Liver (tissue), 9 donors: ENCODE measurements around the gene DDN. TPM values are rescaled to one million over a fixed set of nuclear protein-coding genes. Genes with fewer than 3 reads are reported as not detected.

ENCODE experiments used
- DNase-seq: peaks from one replicate; pipeline ENCODE4 v3.0.0-alpha.2; 2017; ENCODE audit warnings: low spot score
- H3K27ac ChIP-seq, 2 donors: one replicate each; pipeline ENCODE4 v1.7.0; 2013; ENCODE audit warnings: inconsistent platforms in 2 of 2, low read length in 2 of 2, control low read depth in 1 of 2, low read depth in 1 of 2, mild to moderate bottlenecking in 1 of 2
- H3K27me3 ChIP-seq, 4 donors: one replicate each; pipeline versions ENCODE4 v1.6.1 to v1.7.0; 2013; ENCODE audit warnings: low read length in 3 of 4, inconsistent platforms in 1 of 4, mild to moderate bottlenecking in 1 of 4, moderate library complexity in 1 of 4; ENCODE audit not compliant: control insufficient read depth in 4 of 4, insufficient read depth in 4 of 4
- H3K36me3 ChIP-seq, 4 donors: one replicate each; pipeline versions ENCODE4 v1.6.1 to v1.7.0; 2013; ENCODE audit warnings: low read length in 3 of 4, mild to moderate bottlenecking in 3 of 4, low read depth in 1 of 4, moderate library complexity in 1 of 4; ENCODE audit not compliant: control insufficient read depth in 4 of 4, insufficient read depth in 3 of 4
- H3K4me1 ChIP-seq, 4 donors: one replicate each; pipeline versions ENCODE4 v1.6.1 to v1.7.0; 2013; ENCODE audit warnings: low read length in 3 of 4, mild to moderate bottlenecking in 3 of 4, moderate library complexity in 1 of 4; ENCODE audit not compliant: control insufficient read depth in 4 of 4, insufficient read depth in 4 of 4
- H3K4me3 ChIP-seq, 3 donors: one replicate each; pipeline versions ENCODE4 v1.6.1 to v1.7.0; 2013; ENCODE audit warnings: low read length in 3 of 3, control low read depth in 1 of 3, low read depth in 1 of 3, mild to moderate bottlenecking in 1 of 3
- H3K9ac ChIP-seq, 2 donors: one replicate each; pipeline ENCODE4 v1.7.0; 2013; ENCODE audit warnings: low read length in 2 of 2, mild to moderate bottlenecking in 2 of 2, moderate library complexity in 2 of 2, control low read depth in 1 of 2, low read depth in 1 of 2
- H3K9me3 ChIP-seq, 4 donors: one replicate each; pipeline versions ENCODE4 v1.6.1 to v1.7.0; 2013; ENCODE audit warnings: low read length in 3 of 4; ENCODE audit not compliant: control insufficient read depth in 4 of 4
- CTCF ChIP-seq: fragments of 150-350 bp; IDR thresholded peaks from 2 replicates; pipeline ENCODE4 v1.5.1; 2017; ENCODE audit warnings: improper control_type of control experiment, low read depth, low read length; ENCODE audit not compliant: missing input control
- EGR1 ChIP-seq, 2 donors: IDR thresholded peaks; 2 replicates each; pipeline ENCODE4 v1.6.1; 2016 to 2018; ENCODE audit warnings: antibody characterized with exemption in 2 of 2, low read depth in 2 of 2
- FOXA1 ChIP-seq: IDR thresholded peaks from 2 replicates; pipeline ENCODE4 v1.6.1; 2016; ENCODE audit warnings: antibody characterized with exemption
- FOXA2 ChIP-seq: IDR thresholded peaks from 2 replicates; pipeline ENCODE4 v1.6.1; 2016; ENCODE audit warnings: antibody characterized with exemption
- HNF4A ChIP-seq, 2 donors: conservative IDR thresholded peaks; 2 replicates each; pipeline ENCODE4 v1.6.1; 2016; ENCODE audit warnings: antibody characterized with exemption in 2 of 2, mild to moderate bottlenecking in 2 of 2
- HNF4G ChIP-seq: IDR thresholded peaks from 2 replicates; pipeline ENCODE4 v1.6.1; 2016; ENCODE audit warnings: antibody characterized with exemption
- JUND ChIP-seq, 2 donors: IDR thresholded peaks; 2 replicates each; pipeline ENCODE4 v1.6.1; 2016; ENCODE audit warnings: antibody characterized with exemption in 2 of 2
- NR2F2 ChIP-seq: IDR thresholded peaks from 2 replicates; pipeline ENCODE4 v1.6.1; 2016; ENCODE audit warnings: antibody characterized with exemption
- RXRA ChIP-seq, 2 donors: IDR thresholded peaks; 2 replicates each; pipeline ENCODE4 v1.6.1; 2017 to 2018; ENCODE audit warnings: antibody characterized with exemption in 2 of 2, mild to moderate bottlenecking in 1 of 2
- SP1 ChIP-seq: IDR thresholded peaks from 2 replicates; pipeline ENCODE4 v1.6.1; 2018; ENCODE audit warnings: antibody characterized with exemption, mild to moderate bottlenecking
- YY1 ChIP-seq: IDR thresholded peaks from 2 replicates; pipeline ENCODE4 v1.6.1; 2016; ENCODE audit warnings: antibody characterized with exemption, mild to moderate bottlenecking
- ZBTB33 ChIP-seq: IDR thresholded peaks from 2 replicates; pipeline ENCODE4 v1.6.1; 2016; ENCODE audit warnings: antibody characterized with exemption
- WGBS: extraction: QIAGEN DNeasy Blood & Tissue Kit; methylation state at CpG from one replicate; pipeline ENCODE4 v1.1.7; 2013; 5-methylcytosine and 5-hydroxymethylcytosine counted together
- polyA plus RNA-seq, 2 donors: library from polyadenylated mRNA; stranded (reverse) in 1 of 2; unstranded in 1 of 2; fragments of 200-250 nt in 1 of 2; fragments of >200 nt in 1 of 2; fragmentation: Nextera tagmentation in 1 of 2; extraction: Ambion mirVana in 1 of 2; gene quantifications; one replicate each; pipeline versions ENCODE4 v1.2.1 to v1.2.3, GENCODE V29; 2013 to 2015
- total RNA-seq, 2 donors: library from RNA; depleted of rRNA; stranded (reverse); fragments of >200 nt; gene quantifications; one replicate each; pipeline ENCODE4 v1.2.3, GENCODE V29; 2014
- TF ChIP-seq, protein P1 (sequence below): IDR thresholded peaks from 2 replicates; pipeline ENCODE4 v1.6.1; 2016; ENCODE audit warnings: antibody characterized with exemption
- TF ChIP-seq, protein P2 (sequence below): IDR thresholded peaks from 2 replicates; pipeline ENCODE4 v1.6.1; 2016; ENCODE audit warnings: antibody characterized with exemption
- donor health status: healthy.
- donor health status: healthy.
- donor health status: healthy.
- donor health status: healthy.
- donor health status: healthy.

The DDN gene
- total and polyA plus RNA-seq, 4 donors: 0.09 TPM; not detected in 3

GRCh38 chr12:49030714-49031572, 31.8 kb upstream of the DDN start:
- H3K4me3 ChIP-seq: no peak overlapping the region
- peaks cover 21 to 83% (median 46%) of the 10 kb centered on the region in 4 donors for H3K36me3 ChIP-seq
- WGBS: 96% methylated on average over 19 of the region's 19 CpGs
- H3K9me3 ChIP-seq: no peaks in the 10 kb centered on the region
- H3K27me3 ChIP-seq: no peaks in the 10 kb centered on the region
- no peak for TF ChIP-seq JUND (IDR thresholded peaks at IDR 0.05)
- TF ChIP-seq ZBTB33: no peak
- no peak for TF ChIP-seq HNF4A (conservative IDR thresholded peaks at IDR 0.05)
- no peak for TF ChIP-seq HNF4G
- no peak for TF ChIP-seq YY1
- H3K4me1 ChIP-seq: no peaks in the 10 kb centered on the region
- no peak overlapping the region for H3K27ac ChIP-seq
- DNase-seq: no peak
- no peak overlapping the region for H3K9ac ChIP-seq

GRCh38 chr12:49030119-49030518, 30.9 kb upstream of the DDN start:
- TF ChIP-seq FOXA1 (no peak), HNF4G (no peak), NR2F2 (no peak), RXRA (IDR thresholded peaks at IDR 0.05) (no peak)
- Histone ChIP-seq H3K36me3 (peaks cover 23 to 88% (median 53%) of the 10 kb centered on the region in 4 donors), H3K4me3 (no peak overlapping the region), H3K4me1 (no peaks in the 10 kb centered on the region), H3K9me3 (no peaks in the 10 kb centered on the region), H3K27me3 (no peaks in the 10 kb centered on the region), H3K9ac (no peak overlapping the region), H3K27ac (no peak overlapping the region)
- DNase-seq: no peak
- WGBS: 94% methylated on average over 8 of the region's 8 CpGs

DNA sequence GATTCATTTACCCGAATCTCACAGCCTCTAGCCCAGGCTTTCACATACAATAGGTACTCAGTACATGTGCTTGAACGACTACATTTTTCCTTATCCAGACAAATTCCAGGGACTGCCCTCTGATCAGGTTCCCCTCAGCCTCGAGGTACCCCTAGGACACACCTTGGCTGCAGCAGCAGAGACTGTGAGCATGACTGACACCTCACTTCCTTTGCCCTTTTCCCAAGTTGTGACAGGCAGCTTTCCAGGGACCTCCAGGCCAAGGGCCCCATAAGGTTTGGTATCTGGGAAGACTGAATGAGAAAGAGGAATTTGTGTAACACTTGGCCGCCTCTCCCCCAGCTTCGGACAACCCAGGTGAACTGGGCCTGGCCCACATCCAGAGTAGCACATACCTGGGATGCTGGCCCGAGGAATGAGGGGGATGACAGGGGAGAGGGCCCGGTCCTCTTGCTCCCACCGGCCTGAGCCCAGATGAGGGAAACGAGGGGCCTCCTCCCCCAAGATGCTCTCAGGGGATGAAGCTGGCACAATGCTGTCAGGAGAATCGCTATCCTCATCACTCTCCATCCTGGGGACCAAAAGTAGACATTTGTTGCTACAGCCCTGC, 29.6 kb upstream of the DDN start:
- H3K9me3 ChIP-seq: no peaks in the 10 kb centered on the region
- no peak for DNase-seq
- WGBS: 93% methylated on average over 10 of the region's 10 CpGs

More for the DNA sequence above, 29.6 kb upstream of the DDN start:
- no peaks in the 10 kb centered on the region for H3K4me1 ChIP-seq
- TF ChIP-seq ZBTB33 (no peak), YY1 (no peak), JUND (IDR thresholded peaks at IDR 0.05) (no peak), EGR1 (IDR thresholded peaks at IDR 0.05; ENCODE audit: low read depth in 2 of 2) (no peak), CTCF (no peak), SP1 (no peak), FOXA1 (no peak), FOXA2 (no peak), HNF4G (no peak)
- TF ChIP-seq, protein P1, sequence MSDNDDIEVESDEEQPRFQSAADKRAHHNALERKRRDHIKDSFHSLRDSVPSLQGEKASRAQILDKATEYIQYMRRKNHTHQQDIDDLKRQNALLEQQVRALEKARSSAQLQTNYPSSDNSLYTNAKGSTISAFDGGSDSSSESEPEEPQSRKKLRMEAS: no peak
- TF ChIP-seq, protein P2, sequence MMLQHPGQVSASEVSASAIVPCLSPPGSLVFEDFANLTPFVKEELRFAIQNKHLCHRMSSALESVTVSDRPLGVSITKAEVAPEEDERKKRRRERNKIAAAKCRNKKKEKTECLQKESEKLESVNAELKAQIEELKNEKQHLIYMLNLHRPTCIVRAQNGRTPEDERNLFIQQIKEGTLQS: no peak
- H3K36me3 ChIP-seq: peaks cover 24 to 85% (median 62%) of the 10 kb centered on the region in 4 donors
- no peaks in the 10 kb centered on the region for H3K27me3 ChIP-seq
- H3K27ac ChIP-seq: no peak overlapping the region
- no peak overlapping the region for H3K9ac ChIP-seq
- H3K4me3 ChIP-seq: no peak overlapping the region
